Progenitor cell of endocrine pancreas (in vitro differentiated cells): ENCODE data around the gene KCNQ1OT1. TPM values are rescaled to one million over a fixed set of nuclear protein-coding genes. Genes with fewer than 3 reads are reported as not detected.

Source experiments
- DNase-seq: peaks from one replicate; pipeline ENCODE4 v3.0.0; 2021; ENCODE audit warnings: low spot score; ENCODE audit not compliant: unreplicated experiment
- H3K27ac Mint-ChIP-seq: 2 replicates; pipeline ENCODE4 v1.8.0; 2021; ENCODE audit warnings: mild to moderate bottlenecking, moderate library complexity, mixed read lengths
- H3K27me3 Mint-ChIP-seq: 2 replicates; pipeline ENCODE4 v1.8.0; 2021; ENCODE audit warnings: mixed read lengths
- H3K36me3 Mint-ChIP-seq: 2 replicates; pipeline ENCODE4 v1.8.0; 2022; ENCODE audit warnings: mixed read lengths; ENCODE audit not compliant: insufficient read depth
- H3K4me1 Mint-ChIP-seq: 2 replicates; pipeline ENCODE4 v1.8.0; 2021; ENCODE audit warnings: low read depth, mixed read lengths
- H3K4me3 Mint-ChIP-seq: 2 replicates; pipeline ENCODE4 v1.8.0; 2021; ENCODE audit warnings: low read depth, mild to moderate bottlenecking, moderate library complexity, mixed read lengths
- H3K9me3 Mint-ChIP-seq: 2 replicates; pipeline ENCODE4 v1.8.0; 2021; ENCODE audit warnings: low read depth, mixed read lengths
- CTCF ChIP-seq: fragments of 200-600 bp; sonication (generic); IDR thresholded peaks from one replicate; pipeline ENCODE4 v1.5.0; 2021; ENCODE audit warnings: antibody characterized with exemption, mild to moderate bottlenecking; ENCODE audit not compliant: unreplicated experiment
- total RNA-seq: library from RNA; stranded (reverse); gene quantifications from 2 replicates; pipeline ENCODE4 v1.2.1, GENCODE V29; 2021

The KCNQ1OT1 gene
- total RNA-seq, 1 donor from 2014 or later: 18.0 TPM

GRCh38 chr11:2688381-2689231, 11.2 kb downstream of the KCNQ1OT1 start:
- Mint-ChIP-seq H3K4me3 (no peak overlapping the region), H3K4me1 (peaks cover 49% of the 10 kb centered on the region), H3K27ac (no peak overlapping the region), H3K36me3 (peaks cover 2% of the 10 kb centered on the region), H3K27me3 (no peaks in the 10 kb centered on the region), H3K9me3 (no peaks in the 10 kb centered on the region)
- no peak for DNase-seq
- no peak for TF ChIP-seq CTCF

DNA sequence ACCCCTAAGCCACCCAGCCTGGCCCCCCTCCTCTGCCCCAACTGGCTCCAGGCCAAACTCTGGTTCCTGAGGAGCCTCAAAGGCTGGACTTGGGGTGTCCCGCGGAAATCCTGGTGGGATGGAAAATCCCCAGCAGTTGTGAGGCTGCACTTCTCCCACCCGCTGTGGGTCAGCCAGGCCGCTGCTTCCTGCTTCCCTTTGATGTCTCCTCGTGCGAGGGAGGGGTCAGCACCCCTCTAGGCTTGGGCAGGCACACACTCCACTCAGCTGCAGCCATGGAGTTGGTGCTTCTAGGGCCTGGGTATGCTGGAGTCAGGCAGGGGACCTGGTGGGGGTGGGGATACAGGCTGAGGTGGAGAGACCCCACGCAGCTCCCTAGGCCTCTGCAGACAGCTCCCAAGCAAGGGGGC, 12.0 kb downstream of the KCNQ1OT1 start:
- Mint-ChIP-seq H3K27ac (no peak overlapping the region), H3K36me3 (peaks cover 2% of the 10 kb centered on the region), H3K9me3 (no peaks in the 10 kb centered on the region), H3K27me3 (no peaks in the 10 kb centered on the region), H3K4me1 (peaks cover 50% of the 10 kb centered on the region), H3K4me3 (no peak overlapping the region)
- DNase-seq: no peak
- TF ChIP-seq CTCF: no peak

DNA sequence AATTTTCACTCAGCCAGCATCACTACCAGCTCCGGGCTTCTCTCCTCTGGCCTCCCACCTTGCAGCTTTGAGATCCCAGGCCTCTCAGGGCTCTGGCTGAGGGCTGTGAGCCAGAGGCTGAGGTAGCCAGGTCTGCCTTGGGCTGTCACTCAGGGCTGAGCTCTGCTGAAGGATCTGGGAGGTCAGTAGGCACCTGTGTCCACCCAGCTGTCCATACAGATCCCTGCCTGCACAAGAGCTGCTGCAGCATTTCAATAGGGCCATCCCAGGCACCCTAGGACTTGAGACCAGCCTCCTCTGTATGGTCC, 12.6 kb downstream of the KCNQ1OT1 start:
- Mint-ChIP-seq H3K27ac (no peak overlapping the region), H3K9me3 (no peaks in the 10 kb centered on the region), H3K4me3 (no peak overlapping the region), H3K36me3 (peaks cover 2% of the 10 kb centered on the region), H3K4me1 (peaks cover 45% of the 10 kb centered on the region), H3K27me3 (no peaks in the 10 kb centered on the region)
- no peak for TF ChIP-seq CTCF
- no peak for DNase-seq

DNA sequence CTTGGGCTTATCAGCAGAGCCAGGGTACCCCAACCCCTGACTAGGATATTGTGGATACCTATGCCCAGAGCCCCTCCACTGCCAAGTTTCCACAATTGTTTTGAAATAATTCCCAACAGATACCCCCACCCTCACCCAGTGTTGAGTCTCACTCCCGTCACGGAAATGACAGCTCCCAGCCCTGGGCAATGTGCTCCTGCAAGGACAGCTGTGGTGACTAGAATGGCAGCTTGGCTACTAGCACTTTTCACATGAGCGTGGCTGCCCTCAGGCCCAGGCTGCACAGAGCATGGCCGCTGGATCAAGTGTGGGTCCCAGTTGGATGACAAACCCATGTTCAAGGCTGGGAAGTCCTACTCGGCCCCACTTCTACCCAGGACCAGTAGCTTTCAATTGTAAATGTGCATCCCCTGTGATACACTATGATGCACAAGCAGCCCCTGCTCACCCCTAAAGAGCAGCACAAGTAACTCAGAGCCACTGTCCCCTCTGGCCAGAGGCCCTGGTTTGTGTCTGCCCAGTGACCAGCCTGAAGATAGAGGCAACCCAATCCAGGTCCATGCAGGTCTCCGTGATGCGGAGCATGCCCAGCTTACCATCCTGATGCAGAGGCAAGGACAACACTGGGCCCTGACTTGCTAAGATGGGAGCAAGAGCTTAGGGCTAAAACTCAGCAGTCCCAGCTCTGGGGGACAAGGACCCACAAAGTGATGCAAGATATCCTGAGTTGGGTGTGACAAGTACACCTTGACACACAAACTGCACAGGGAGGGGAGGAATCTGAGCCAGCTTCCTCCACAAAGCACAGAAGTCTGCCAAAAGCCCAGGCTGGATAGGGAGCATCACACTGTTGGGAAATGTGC, 13.2 kb downstream of the KCNQ1OT1 start:
- Mint-ChIP-seq H3K4me3 (no peak overlapping the region), H3K4me1 (peaks cover 46% of the 10 kb centered on the region), H3K27ac (no peak overlapping the region), H3K9me3 (no peaks in the 10 kb centered on the region), H3K36me3 (peaks cover 2% of the 10 kb centered on the region), H3K27me3 (no peaks in the 10 kb centered on the region)
- TF ChIP-seq CTCF: no peak
- DNase-seq: no peak

GRCh38 chr11:2685566-2686359, 14.0 kb downstream of the KCNQ1OT1 start:
- Mint-ChIP-seq H3K36me3 (peaks cover 2% of the 10 kb centered on the region), H3K9me3 (no peaks in the 10 kb centered on the region), H3K27ac (no peak overlapping the region), H3K4me1 (peaks cover 41% of the 10 kb centered on the region), H3K4me3 (no peak overlapping the region), H3K27me3 (no peaks in the 10 kb centered on the region)
- TF ChIP-seq CTCF: no peak
- no peak for DNase-seq
